ENCODE results near the gene MEF2D. TPM values are rescaled to one million over a fixed set of nuclear protein-coding genes. Genes with fewer than 3 reads are reported as not detected.

Gene MEF2D
- total RNA-seq, 1 donor from 2014 or later = 20.7 TPM

DNA sequence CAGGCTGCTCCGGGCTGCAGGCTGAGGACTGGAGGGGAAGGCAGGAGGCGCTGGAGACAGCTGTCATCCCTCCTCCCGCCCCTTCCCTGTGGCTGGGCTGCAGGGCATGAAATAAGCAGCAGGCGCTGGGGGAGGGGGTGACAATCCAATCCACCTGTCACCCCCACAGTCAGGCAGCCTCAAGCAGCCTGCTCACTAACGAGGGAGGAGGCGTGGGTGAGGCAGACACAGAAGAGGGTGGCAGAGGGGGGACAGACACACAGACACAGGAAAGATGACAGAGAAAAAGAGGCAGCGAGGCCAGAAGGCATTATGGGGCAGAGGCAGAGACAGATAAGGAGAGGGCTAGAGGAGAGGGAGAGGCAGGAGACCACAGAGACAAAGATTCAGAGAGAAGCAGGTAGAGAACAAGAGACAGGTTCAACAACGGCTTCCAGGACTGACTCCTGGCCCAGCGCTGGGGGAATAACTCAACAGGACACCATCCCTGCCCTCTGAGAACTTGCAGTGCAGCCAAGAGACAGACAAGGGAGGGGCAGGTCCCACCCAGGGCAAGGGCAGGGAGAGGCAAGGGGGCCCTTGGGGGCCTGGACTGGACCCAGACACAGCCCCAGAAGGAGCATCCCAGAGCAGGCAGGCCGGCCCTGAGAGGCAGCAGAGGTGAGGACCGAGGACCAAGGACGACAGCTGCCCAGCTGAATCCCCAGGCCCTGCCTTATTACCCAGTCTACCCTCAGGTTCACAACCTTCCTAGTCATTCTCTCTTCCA lies 11.2 kb downstream of the MEF2D start:
- peaks cover 50% of the 10 kb centered on the region for H3K4me1 Mint-ChIP-seq (ENCODE audit: unreplicated experiment)
- no peak for DNase-seq (ENCODE audit: extremely low spot score, unreplicated experiment)
- no peaks in the 10 kb centered on the region for H3K27me3 Mint-ChIP-seq

DNA sequence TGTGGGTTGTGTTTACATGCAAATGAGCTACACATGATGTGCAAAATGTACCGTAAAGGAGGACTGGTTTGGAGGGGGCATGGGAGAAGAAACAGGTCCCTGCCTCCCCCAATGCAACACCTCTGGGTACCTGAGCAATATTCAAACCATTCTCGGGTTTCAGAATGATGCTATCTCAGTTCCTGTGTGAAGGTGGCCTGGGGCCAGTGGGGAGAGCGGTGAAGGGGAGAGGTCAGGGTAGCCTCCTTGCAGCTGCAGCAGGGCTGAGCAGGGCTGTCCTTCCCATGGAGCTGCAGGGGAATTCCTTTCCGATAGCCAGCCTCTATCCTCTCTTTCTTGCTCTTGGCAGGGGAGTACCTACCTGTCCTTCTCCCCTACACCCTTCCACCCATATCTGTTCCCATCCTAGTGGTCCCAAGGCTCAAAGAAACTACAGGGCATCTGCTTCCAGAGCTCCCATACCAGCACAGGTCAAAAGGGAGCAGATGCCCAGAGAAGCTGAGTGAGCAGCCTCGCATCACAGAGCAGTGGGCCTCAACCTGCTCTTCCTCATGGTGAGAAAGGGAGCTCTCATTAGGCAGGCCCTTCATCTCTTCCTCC lies 11.9 kb downstream of the MEF2D start:
- H3K4me3 Mint-ChIP-seq = no peak overlapping the region
- H3K9me3 Mint-ChIP-seq = no peaks in the 10 kb centered on the region
- TF ChIP-seq, protein P1, sequence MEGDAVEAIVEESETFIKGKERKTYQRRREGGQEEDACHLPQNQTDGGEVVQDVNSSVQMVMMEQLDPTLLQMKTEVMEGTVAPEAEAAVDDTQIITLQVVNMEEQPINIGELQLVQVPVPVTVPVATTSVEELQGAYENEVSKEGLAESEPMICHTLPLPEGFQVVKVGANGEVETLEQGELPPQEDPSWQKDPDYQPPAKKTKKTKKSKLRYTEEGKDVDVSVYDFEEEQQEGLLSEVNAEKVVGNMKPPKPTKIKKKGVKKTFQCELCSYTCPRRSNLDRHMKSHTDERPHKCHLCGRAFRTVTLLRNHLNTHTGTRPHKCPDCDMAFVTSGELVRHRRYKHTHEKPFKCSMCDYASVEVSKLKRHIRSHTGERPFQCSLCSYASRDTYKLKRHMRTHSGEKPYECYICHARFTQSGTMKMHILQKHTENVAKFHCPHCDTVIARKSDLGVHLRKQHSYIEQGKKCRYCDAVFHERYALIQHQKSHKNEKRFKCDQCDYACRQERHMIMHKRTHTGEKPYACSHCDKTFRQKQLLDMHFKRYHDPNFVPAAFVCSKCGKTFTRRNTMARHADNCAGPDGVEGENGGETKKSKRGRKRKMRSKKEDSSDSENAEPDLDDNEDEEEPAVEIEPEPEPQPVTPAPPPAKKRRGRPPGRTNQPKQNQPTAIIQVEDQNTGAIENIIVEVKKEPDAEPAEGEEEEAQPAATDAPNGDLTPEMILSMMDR (conservative IDR thresholded peaks at IDR 0.05) = no peak
- no peaks in the 10 kb centered on the region for H3K27me3 Mint-ChIP-seq
- H3K36me3 Mint-ChIP-seq = peaks cover 4% of the 10 kb centered on the region
- H3K27ac Mint-ChIP-seq = peak overlapping the region; percentile 26
- no peak for DNase-seq (ENCODE audit: extremely low spot score, unreplicated experiment)
- peaks cover 50% of the 10 kb centered on the region for H3K4me1 Mint-ChIP-seq (ENCODE audit: unreplicated experiment)

More for the DNA sequence above, 11.2 kb downstream of the MEF2D start:
- Mint-ChIP-seq H3K9me3 (no peaks in the 10 kb centered on the region), H3K27ac (peak overlapping the region; percentile 86), H3K36me3 (peaks cover 4% of the 10 kb centered on the region), H3K4me3 (peak overlapping the region; percentile 62)
- TF ChIP-seq, protein P1 (conservative IDR thresholded peaks at IDR 0.05) = no peak

DNA sequence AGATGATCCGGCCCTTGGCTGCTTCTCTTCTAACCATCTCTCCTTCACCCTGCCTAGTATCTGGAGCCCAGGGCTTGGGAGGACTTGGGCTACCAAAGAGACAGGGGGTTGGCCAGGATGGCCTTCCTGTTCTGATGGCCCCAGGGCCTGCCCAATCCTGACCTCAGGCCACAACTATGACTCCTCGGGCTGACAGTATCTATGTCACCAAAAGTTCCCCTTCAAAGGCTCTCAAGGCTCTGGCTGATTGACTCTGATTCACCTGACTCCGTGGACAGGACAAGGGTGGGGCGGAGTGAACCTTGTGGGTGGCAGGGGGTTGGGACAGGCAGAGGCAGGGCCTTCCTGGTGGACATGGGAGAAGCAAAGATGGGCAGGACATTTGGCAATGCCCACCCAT lies 12.7 kb downstream of the MEF2D start:
- no peaks in the 10 kb centered on the region for H3K27me3 Mint-ChIP-seq
- no peak for DNase-seq (ENCODE audit: extremely low spot score, unreplicated experiment)
- no peak overlapping the region for H3K4me3 Mint-ChIP-seq
- peaks cover 4% of the 10 kb centered on the region for H3K36me3 Mint-ChIP-seq
- H3K9me3 Mint-ChIP-seq = no peaks in the 10 kb centered on the region
- H3K27ac Mint-ChIP-seq = no peak overlapping the region
- peaks cover 49% of the 10 kb centered on the region for H3K4me1 Mint-ChIP-seq (ENCODE audit: unreplicated experiment)
- TF ChIP-seq, protein P1 (conservative IDR thresholded peaks at IDR 0.05) = no peak

DNA sequence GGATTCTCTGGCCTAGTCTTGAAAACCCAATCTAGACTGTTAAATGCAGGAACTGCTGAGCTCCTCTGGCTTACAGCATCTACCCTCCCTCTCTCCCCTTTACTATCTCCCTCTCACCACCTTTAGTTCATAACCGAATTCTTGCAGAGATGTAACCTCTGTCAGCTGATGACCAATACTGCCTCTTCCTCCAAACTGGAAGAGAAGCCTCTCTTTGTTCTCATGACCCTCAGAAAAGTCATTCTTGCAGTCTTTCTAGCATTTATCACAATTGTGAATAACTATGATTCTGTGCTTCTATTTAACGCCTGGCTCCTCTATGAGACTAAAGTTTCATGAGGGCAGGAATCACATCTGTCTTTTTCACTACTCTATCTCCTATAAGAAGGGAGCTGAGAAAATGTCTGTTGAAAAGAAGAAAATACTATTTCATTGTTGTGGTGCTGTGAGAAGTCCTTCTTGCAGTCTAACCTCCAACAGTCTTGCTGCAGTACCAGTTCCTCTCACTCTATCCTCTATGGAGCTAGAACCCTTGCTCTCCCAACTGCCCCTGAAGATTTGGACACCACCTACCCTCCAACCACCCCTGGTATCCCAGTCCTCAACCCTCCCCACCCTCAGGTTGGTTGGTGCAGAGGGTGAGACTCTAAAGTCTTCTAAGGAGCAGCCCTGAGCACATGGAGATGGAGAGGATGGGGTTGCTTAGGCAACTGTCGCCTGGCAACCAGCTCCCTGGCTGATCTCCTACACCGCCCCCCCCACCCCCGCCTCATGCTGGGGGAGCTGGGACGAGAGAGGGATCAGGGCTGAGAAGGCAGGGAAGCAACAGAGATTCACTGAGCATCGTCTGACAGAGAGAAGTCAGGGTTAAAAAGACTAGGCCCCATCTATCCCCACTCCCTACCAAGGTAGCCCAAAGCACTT lies 13.9 kb downstream of the MEF2D start:
- no peaks in the 10 kb centered on the region for H3K27me3 Mint-ChIP-seq
- no peak for DNase-seq (ENCODE audit: extremely low spot score, unreplicated experiment)
- peaks cover 4% of the 10 kb centered on the region for H3K36me3 Mint-ChIP-seq
- peaks cover 42% of the 10 kb centered on the region for H3K4me1 Mint-ChIP-seq (ENCODE audit: unreplicated experiment)
- H3K9me3 Mint-ChIP-seq = no peaks in the 10 kb centered on the region
- no peak overlapping the region for H3K27ac Mint-ChIP-seq
- no peak overlapping the region for H3K4me3 Mint-ChIP-seq
- TF ChIP-seq, protein P1 (conservative IDR thresholded peaks at IDR 0.05) = no peak

DNA sequence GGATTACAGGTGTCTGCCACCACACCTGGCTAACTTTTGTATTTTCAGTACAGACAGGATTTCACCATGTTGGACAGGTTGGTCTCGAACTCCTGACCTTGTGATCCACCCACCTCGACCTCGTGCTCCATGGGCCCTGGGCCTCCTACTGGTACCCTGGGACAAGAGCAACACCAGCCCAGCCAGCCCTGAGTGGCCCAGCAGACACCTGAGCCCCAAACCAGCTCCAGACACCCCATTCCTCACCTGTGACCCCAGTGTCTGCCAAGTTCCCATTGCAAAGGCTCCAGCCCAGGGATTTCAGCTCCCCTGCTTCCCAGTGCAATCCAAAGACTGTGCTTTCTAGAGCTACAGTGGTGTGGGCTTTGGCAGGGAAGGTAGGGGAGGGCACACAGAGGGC lies 14.6 kb downstream of the MEF2D start:
- no peaks in the 10 kb centered on the region for H3K9me3 Mint-ChIP-seq
- no peak for DNase-seq (ENCODE audit: extremely low spot score, unreplicated experiment)
- peaks cover 38% of the 10 kb centered on the region for H3K4me1 Mint-ChIP-seq (ENCODE audit: unreplicated experiment)
- no peak overlapping the region for H3K4me3 Mint-ChIP-seq
- H3K27ac Mint-ChIP-seq = no peak overlapping the region
- TF ChIP-seq, protein P1 (conservative IDR thresholded peaks at IDR 0.05) = no peak
- no peaks in the 10 kb centered on the region for H3K27me3 Mint-ChIP-seq
- H3K36me3 Mint-ChIP-seq = peaks cover 4% of the 10 kb centered on the region
